ENCODE measurements around the gene AKAP13. TPM values are rescaled to one million over a fixed set of nuclear protein-coding genes. Genes with fewer than 3 reads are reported as not detected.

The AKAP13 gene
- total RNA-seq, 1 donor from 2014 or later, result 73.8 TPM

DNA sequence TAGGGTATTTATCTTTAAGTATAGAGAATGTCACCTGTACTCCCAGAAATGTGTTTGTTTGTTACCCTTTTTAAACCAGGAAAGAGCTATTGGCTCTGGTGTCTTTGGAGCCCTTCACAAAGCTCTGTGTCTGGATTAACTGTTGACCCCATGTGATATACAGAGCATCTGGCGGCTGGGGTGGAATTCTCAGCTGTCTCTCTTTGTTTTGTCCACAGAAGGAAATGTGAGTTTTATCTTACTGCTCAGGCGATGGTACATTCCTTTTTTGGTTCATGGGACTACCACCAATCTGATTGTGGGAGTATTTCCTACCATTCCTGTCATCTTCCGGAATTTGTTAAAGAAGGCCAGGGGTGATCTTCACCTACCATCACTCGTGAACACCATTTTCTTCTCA lies 120.3 kb downstream of the AKAP13 start:
- H3K27me3 Mint-ChIP-seq (ENCODE audit: insufficient read depth, low read depth), result no peaks in the 10 kb centered on the region
- no peak overlapping the region for H3K4me3 Mint-ChIP-seq
- no peak overlapping the region for H3K27ac Mint-ChIP-seq
- no peaks in the 10 kb centered on the region for H3K9me3 Mint-ChIP-seq
- peaks cover 86% of the 10 kb centered on the region for H3K79me2 ChIP-seq (ENCODE audit: low read depth)
- TF ChIP-seq EZH2phosphoT487 (IDR thresholded peaks at IDR 0.05), result no peak
- no peak for TF ChIP-seq EZH2 (IDR thresholded peaks at IDR 0.05)
- TF ChIP-seq, protein P1, sequence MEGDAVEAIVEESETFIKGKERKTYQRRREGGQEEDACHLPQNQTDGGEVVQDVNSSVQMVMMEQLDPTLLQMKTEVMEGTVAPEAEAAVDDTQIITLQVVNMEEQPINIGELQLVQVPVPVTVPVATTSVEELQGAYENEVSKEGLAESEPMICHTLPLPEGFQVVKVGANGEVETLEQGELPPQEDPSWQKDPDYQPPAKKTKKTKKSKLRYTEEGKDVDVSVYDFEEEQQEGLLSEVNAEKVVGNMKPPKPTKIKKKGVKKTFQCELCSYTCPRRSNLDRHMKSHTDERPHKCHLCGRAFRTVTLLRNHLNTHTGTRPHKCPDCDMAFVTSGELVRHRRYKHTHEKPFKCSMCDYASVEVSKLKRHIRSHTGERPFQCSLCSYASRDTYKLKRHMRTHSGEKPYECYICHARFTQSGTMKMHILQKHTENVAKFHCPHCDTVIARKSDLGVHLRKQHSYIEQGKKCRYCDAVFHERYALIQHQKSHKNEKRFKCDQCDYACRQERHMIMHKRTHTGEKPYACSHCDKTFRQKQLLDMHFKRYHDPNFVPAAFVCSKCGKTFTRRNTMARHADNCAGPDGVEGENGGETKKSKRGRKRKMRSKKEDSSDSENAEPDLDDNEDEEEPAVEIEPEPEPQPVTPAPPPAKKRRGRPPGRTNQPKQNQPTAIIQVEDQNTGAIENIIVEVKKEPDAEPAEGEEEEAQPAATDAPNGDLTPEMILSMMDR (IDR thresholded peaks at IDR 0.05), result no peak
- no peak overlapping the region for H3K4me3 ChIP-seq
- peaks cover 69% of the 10 kb centered on the region for H3K4me1 Mint-ChIP-seq
- H3K9me3 ChIP-seq (ENCODE audit: low read depth), result no peaks in the 10 kb centered on the region
- no peak overlapping the region for H3K27ac ChIP-seq
- no peaks in the 10 kb centered on the region for H3F3A ChIP-seq (ENCODE audit: low read depth)
- H2AFZ ChIP-seq (replicated peaks), result no peak overlapping the region
- H3K4me1 ChIP-seq, result peaks cover 34% of the 10 kb centered on the region
- H3K4me2 ChIP-seq, result peak overlapping the region; percentile 40
- H3K36me3 ChIP-seq, result no peaks in the 10 kb centered on the region
- peaks cover 75% of the 10 kb centered on the region for H4K20me1 ChIP-seq (ENCODE audit: low read depth)
- peaks cover 1% of the 10 kb centered on the region for H3K36me3 Mint-ChIP-seq
- DNase-seq (ENCODE audit: low spot score), result peak; percentile 73
- H3K27me3 ChIP-seq, result no peaks in the 10 kb centered on the region
- H3K9ac ChIP-seq, result no peak overlapping the region

DNA sequence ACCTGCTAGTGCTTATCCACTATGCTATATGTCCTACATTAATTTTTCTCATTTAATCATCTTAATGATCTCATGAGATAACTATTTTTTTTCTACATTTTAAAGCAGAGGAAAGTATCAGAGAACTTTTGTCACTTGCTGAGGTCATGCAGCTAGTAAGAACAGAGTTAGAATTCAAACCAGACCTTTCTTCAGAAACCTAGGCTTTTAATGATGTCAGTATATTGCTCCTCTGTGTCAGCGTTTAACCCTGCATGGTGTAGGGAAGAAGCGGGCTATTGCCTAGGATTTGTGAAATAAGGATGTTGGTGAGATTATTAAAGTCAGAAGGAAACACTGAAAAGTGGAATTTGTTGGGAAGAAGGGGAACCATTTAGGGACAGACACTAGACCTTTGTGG lies 121.2 kb downstream of the AKAP13 start:
- peaks cover 2% of the 10 kb centered on the region for H3K27me3 Mint-ChIP-seq (ENCODE audit: insufficient read depth, low read depth)
- no peaks in the 10 kb centered on the region for H3K27me3 ChIP-seq
- H3K27ac ChIP-seq, result no peak overlapping the region
- TF ChIP-seq EZH2 (IDR thresholded peaks at IDR 0.05) (no peak), EZH2phosphoT487 (IDR thresholded peaks at IDR 0.05) (no peak)
- TF ChIP-seq, protein P1 (IDR thresholded peaks at IDR 0.05), result no peak
- no peak overlapping the region for H3K4me3 ChIP-seq
- H3K27ac Mint-ChIP-seq, result no peak overlapping the region
- peaks cover 1% of the 10 kb centered on the region for H3K36me3 Mint-ChIP-seq
- peaks cover 63% of the 10 kb centered on the region for H3K4me1 Mint-ChIP-seq
- no peaks in the 10 kb centered on the region for H3F3A ChIP-seq (ENCODE audit: low read depth)
- H2AFZ ChIP-seq (replicated peaks), result no peak overlapping the region
- H3K9ac ChIP-seq, result no peak overlapping the region
- no peak overlapping the region for H3K4me2 ChIP-seq
- H3K79me2 ChIP-seq (ENCODE audit: low read depth), result peaks cover 86% of the 10 kb centered on the region
- H3K4me3 Mint-ChIP-seq, result no peak overlapping the region
- H3K9me3 Mint-ChIP-seq, result no peaks in the 10 kb centered on the region
- H3K36me3 ChIP-seq, result no peaks in the 10 kb centered on the region
- H4K20me1 ChIP-seq (ENCODE audit: low read depth), result peaks cover 67% of the 10 kb centered on the region
- H3K4me1 ChIP-seq, result peaks cover 26% of the 10 kb centered on the region
- no peak for DNase-seq (ENCODE audit: low spot score)
- no peaks in the 10 kb centered on the region for H3K9me3 ChIP-seq (ENCODE audit: low read depth)

DNA sequence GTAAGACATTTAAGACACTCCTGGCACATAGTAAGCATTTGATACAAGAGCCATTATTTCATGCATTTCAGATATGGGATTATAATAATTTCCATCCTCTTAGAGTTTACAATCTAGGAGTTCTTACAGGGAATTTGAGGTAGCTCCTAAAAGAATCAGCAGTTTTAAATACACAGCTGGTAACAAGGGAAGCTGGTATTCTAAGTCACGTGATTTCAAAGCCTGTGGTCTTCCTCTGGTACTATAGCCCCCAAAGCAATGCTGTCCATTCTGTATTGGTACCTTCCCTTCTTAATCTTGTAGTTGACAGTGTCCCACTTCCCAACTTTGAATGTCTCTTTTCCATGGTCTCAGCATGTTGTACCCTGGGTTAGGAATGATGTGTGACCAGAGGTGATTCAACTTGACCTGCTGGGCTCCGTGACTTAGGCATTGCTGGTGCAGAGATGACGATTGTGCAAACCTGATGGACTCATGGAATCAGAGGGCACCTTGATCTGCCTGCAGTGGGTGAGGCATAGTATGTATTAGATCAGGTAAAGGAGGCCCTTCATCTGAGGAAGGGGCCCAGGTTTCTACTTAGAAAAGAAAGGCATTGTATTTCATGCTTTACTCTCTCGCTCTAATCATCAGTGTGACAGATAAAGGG lies 122.9 kb downstream of the AKAP13 start:
- Histone ChIP-seq H3F3A (ENCODE audit: low read depth) (no peaks in the 10 kb centered on the region), H3K27me3 (no peaks in the 10 kb centered on the region), H3K79me2 (ENCODE audit: low read depth) (peaks cover 88% of the 10 kb centered on the region), H3K36me3 (no peaks in the 10 kb centered on the region), H3K9ac (no peak overlapping the region), H3K27ac (no peak overlapping the region), H3K4me1 (peaks cover 24% of the 10 kb centered on the region), H2AFZ (replicated peaks) (no peak overlapping the region), H3K4me2 (no peak overlapping the region), H4K20me1 (ENCODE audit: low read depth) (peaks cover 66% of the 10 kb centered on the region), H3K4me3 (no peak overlapping the region), H3K9me3 (ENCODE audit: low read depth) (no peaks in the 10 kb centered on the region)
- Mint-ChIP-seq H3K27me3 (ENCODE audit: insufficient read depth, low read depth) (peaks cover 2% of the 10 kb centered on the region), H3K9me3 (no peaks in the 10 kb centered on the region), H3K4me1 (peaks cover 50% of the 10 kb centered on the region), H3K4me3 (no peak overlapping the region), H3K27ac (peak overlapping the region; percentile 34), H3K36me3 (peaks cover 1% of the 10 kb centered on the region)
- TF ChIP-seq EZH2 (IDR thresholded peaks at IDR 0.05) (no peak), EZH2phosphoT487 (IDR thresholded peaks at IDR 0.05) (no peak)
- TF ChIP-seq, protein P1 (IDR thresholded peaks at IDR 0.05), result no peak
- no peak for DNase-seq (ENCODE audit: low spot score)

All from neural progenitor cell (in vitro differentiated cells).